NB4 (cell line): ENCODE results near the gene GLP1R.

Source experiments
- DNase-seq: peaks from one replicate; pipeline ENCODE4 v3.0.0; 2010; ENCODE audit warnings: low read depth
- H3K4me3 ChIP-seq: one replicate; pipeline ENCODE4 v1.5.1; 2011; ENCODE audit warnings: mild to moderate bottlenecking, low read depth, low read length, moderate library complexity
- MYC ChIP-seq: IDR thresholded peaks from 2 replicates; pipeline ENCODE4 v1.6.1; 2011; ENCODE audit warnings: low read depth, low read length
- POLR2A ChIP-seq: IDR thresholded peaks from 2 replicates; pipeline ENCODE4 v1.6.1; 2011; ENCODE audit warnings: mild to moderate bottlenecking; ENCODE audit not compliant: insufficient read length; ENCODE audit errors: extremely low read depth
- TF ChIP-seq, protein P1 (sequence below): IDR thresholded peaks from one replicate; pipeline ENCODE4 v1.5.1; 2012; ENCODE audit warnings: low read depth, low read length
- TF ChIP-seq, protein P2 (sequence below): IDR thresholded peaks from 2 replicates; pipeline ENCODE4 v1.6.1; 2011; ENCODE audit warnings: low read depth, low read length

The GLP1R gene

DNA sequence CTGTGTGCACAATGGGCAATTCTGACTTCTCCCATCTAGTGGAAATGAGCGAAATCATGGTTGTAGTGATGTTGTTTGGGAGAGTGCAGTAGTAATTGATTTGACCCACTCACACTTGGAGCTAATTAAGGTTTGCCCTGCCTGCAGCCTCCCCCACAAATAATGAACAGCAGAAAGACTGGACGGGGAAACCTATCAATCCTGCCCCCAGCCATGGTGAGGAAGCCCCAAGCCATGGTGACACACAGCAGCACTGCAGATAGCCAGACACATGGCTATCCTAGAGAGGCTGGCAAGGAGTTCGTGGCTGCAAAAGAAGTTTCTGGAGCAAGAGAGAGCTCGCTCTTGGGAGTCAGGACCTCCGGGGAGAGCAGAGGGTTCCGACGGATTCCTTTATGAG, 38.6 kb downstream of the GLP1R start:
- no peak overlapping the region for H3K4me3 ChIP-seq
- TF ChIP-seq, protein P1, sequence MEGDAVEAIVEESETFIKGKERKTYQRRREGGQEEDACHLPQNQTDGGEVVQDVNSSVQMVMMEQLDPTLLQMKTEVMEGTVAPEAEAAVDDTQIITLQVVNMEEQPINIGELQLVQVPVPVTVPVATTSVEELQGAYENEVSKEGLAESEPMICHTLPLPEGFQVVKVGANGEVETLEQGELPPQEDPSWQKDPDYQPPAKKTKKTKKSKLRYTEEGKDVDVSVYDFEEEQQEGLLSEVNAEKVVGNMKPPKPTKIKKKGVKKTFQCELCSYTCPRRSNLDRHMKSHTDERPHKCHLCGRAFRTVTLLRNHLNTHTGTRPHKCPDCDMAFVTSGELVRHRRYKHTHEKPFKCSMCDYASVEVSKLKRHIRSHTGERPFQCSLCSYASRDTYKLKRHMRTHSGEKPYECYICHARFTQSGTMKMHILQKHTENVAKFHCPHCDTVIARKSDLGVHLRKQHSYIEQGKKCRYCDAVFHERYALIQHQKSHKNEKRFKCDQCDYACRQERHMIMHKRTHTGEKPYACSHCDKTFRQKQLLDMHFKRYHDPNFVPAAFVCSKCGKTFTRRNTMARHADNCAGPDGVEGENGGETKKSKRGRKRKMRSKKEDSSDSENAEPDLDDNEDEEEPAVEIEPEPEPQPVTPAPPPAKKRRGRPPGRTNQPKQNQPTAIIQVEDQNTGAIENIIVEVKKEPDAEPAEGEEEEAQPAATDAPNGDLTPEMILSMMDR, result no peak
- TF ChIP-seq, protein P2, sequence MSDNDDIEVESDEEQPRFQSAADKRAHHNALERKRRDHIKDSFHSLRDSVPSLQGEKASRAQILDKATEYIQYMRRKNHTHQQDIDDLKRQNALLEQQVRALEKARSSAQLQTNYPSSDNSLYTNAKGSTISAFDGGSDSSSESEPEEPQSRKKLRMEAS, result no peak
- TF ChIP-seq POLR2A, result no peak
- no peak for TF ChIP-seq MYC

DNA sequence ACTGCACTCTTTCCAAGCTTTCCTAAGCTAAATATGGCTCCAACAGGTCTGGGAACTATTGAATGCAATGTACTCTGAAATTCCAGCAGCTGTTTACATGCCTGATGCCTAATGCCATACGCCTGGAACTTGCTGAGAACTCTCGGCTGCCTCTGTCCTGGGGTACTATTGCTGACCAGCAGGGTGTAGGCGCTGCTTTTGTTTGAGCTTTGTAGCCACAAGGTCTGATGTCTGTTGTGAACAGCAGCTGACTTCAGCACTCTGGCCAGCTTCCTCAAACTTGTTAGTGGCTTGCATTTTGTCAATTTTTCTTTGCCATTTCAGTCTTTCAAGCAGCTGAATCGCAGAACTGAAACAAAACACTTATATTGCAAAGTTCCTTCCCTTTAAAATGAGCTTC, 39.8 kb downstream of the GLP1R start:
- DNase-seq, result peak; percentile 65
- no peak overlapping the region for H3K4me3 ChIP-seq
- no peak for TF ChIP-seq MYC
- TF ChIP-seq, protein P2, result peak; percentile 55; the same call in 1 of the 2 replicates

More for the DNA sequence above, 38.6 kb downstream of the GLP1R start:
- DNase-seq, result no peak

- H3K4me3 ChIP-seq, result no peak overlapping the region
- TF ChIP-seq MYC, result no peak
- TF ChIP-seq, protein P1, result no peak
- DNase-seq, result no peak
Observed at GRCh38 chr6:39090036-39090435, 41.5 kb downstream of the GLP1R start.

- DNase-seq, result no peak
- TF ChIP-seq, protein P1, result no peak
- TF ChIP-seq, protein P2, result no peak
- TF ChIP-seq POLR2A (no peak), MYC (no peak)
Observed at GRCh38 chr6:39091220-39091619, 42.6 kb downstream of the GLP1R start.

GRCh38 chr6:39092124-39092523, 43.5 kb downstream of the GLP1R start:
- TF ChIP-seq MYC (no peak), POLR2A (no peak)
- TF ChIP-seq, protein P2, result no peak
- TF ChIP-seq, protein P1, result no peak
- no peak overlapping the region for H3K4me3 ChIP-seq
- peak; percentile 39 for DNase-seq

More at GRCh38 chr6:39091220-39091619, 42.6 kb downstream of the GLP1R start:
- no peak overlapping the region for H3K4me3 ChIP-seq

- no peak overlapping the region for H3K4me3 ChIP-seq
- DNase-seq, result no peak
- TF ChIP-seq, protein P2, result no peak
- TF ChIP-seq POLR2A (no peak), MYC (no peak)
- TF ChIP-seq, protein P1, result no peak
Observed at GRCh38 chr6:39093149-39093708, 44.6 kb downstream of the GLP1R start.
